ENCODE data around the gene PRKAB1. TPM values are rescaled to one million over a fixed set of nuclear protein-coding genes. Genes with fewer than 3 reads are reported as not detected.
"Not testable (repeated sequence)": the region's sequence is repeated elsewhere in the genome, so short reads cannot be mapped to it uniquely, and the experiment has no call there.

PRKAB1 gene
- total and polyA plus RNA-seq, 2 experiments from 2014 or later = 35.8 to 184 TPM

DNA sequence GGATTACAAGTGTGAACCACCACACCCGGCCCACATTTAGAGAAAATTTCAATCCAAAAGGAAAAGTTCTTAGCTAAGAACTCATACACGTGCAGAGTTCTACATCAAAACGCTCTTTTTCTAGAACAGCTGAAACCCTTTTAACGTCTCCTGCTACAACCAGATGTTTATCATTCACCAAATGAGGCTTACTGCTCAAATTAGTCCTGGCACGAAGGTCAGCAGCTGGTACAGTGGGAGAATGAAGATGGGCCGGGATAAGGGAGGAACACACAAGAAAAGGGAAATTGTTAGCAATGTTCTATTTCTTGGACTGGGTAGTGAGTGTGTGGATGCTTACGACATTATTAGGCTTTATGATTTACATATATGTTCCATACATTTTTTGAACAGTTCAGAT lies 37.2 kb downstream of the PRKAB1 start:
- no peak overlapping the region for H3K4me3 ChIP-seq
- no peaks in the 10 kb centered on the region for H3K9me3 ChIP-seq (ENCODE audit: low read depth)
- no peak overlapping the region for H3K27ac ChIP-seq
- H3K36me3 ChIP-seq = no peaks in the 10 kb centered on the region
- no peak for TF ChIP-seq CTCF (IDR thresholded peaks at IDR 0.05; ENCODE audit: low read depth, low read length)
- no peaks in the 10 kb centered on the region for H3K4me1 ChIP-seq (ENCODE audit: low read depth)
- no peaks in the 10 kb centered on the region for H3K27me3 ChIP-seq
- DNase-seq (ENCODE audit: low read depth in 1 of 2, low spot score in 1 of 2) = no peak

DNA sequence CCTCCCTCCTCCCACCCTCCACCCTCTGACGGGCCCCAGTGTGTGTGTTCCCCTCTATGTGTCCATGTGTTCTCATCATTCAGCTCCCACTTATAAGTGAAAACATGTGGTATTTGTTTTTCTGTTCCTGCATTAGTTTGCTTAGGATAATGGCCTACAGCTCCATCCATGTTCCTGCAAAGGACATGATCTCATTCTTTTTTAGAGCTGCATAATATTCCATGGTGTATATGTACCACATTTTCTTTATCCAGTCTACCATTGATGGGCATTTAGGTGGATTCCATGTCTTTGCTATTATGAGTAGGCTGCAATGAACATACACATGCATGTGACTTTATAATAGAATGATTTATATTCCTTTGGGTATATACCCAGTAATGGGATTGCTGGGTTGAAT lies 38.5 kb downstream of the PRKAB1 start:
- not testable (repeated sequence) for H3K27ac ChIP-seq; H3K4me1 ChIP-seq (ENCODE audit: low read depth); H3K4me3 ChIP-seq; H3K27me3 ChIP-seq; H3K9me3 ChIP-seq (ENCODE audit: low read depth); H3K36me3 ChIP-seq; DNase-seq (ENCODE audit: low read depth in 1 of 2, low spot score in 1 of 2)

- no peak for DNase-seq (ENCODE audit: low read depth in 1 of 2, low spot score in 1 of 2)
- TF ChIP-seq CTCF (IDR thresholded peaks at IDR 0.05; ENCODE audit: low read depth, low read length) = no peak
- Histone ChIP-seq H3K27me3 (no peaks in the 10 kb centered on the region), H3K4me3 (no peak overlapping the region), H3K27ac (no peak overlapping the region), H3K9me3 (ENCODE audit: low read depth) (no peaks in the 10 kb centered on the region), H3K4me1 (ENCODE audit: low read depth) (no peaks in the 10 kb centered on the region), H3K36me3 (no peaks in the 10 kb centered on the region)
Observed at GRCh38 chr12:119710374-119710964, 42.5 kb downstream of the PRKAB1 start.

DNA sequence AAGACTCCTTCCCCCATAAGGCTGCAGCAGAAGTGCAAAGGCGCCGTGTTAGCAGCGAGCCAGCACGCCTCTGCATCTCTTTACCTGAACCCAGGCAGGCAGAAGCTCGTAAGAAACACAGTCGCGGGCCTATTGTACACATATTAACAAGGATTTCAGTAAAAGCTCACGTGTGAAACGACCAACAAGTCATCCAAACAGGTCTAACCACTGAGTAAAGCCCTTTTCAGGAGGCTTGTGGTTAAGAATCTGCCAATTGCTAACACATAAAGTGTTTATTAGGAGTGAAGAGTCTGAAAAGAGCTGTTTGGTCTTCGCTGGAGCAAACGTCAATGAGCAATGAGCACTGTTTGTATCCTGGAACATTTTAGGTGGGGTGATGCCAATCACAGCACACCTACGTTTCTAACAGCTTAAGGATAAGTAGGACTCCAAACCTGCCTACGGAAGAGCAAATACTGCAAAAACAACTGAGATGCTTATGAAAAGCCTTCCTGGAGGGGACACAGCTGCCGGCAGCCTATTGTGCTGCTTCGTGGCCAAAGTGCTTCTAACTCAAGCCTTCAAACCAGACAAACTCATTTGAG lies 43.1 kb downstream of the PRKAB1 start:
- no peaks in the 10 kb centered on the region for H3K27me3 ChIP-seq
- H3K9me3 ChIP-seq (ENCODE audit: low read depth) = no peaks in the 10 kb centered on the region
- no peak overlapping the region for H3K4me3 ChIP-seq
- no peak for DNase-seq (ENCODE audit: low read depth in 1 of 2, low spot score in 1 of 2)
- H3K36me3 ChIP-seq = no peaks in the 10 kb centered on the region
- no peak for TF ChIP-seq CTCF (IDR thresholded peaks at IDR 0.05; ENCODE audit: low read depth, low read length)
- no peaks in the 10 kb centered on the region for H3K4me1 ChIP-seq (ENCODE audit: low read depth)
- H3K27ac ChIP-seq = no peak overlapping the region

GRCh38 chr12:119711693-119712092 lies 43.8 kb downstream of the PRKAB1 start:
- H3K27ac ChIP-seq = no peak overlapping the region
- H3K4me1 ChIP-seq (ENCODE audit: low read depth) = no peaks in the 10 kb centered on the region
- no peaks in the 10 kb centered on the region for H3K36me3 ChIP-seq
- H3K9me3 ChIP-seq (ENCODE audit: low read depth) = no peaks in the 10 kb centered on the region
- DNase-seq (ENCODE audit: low read depth in 1 of 2, low spot score in 1 of 2) = no peak
- H3K4me3 ChIP-seq = no peak overlapping the region
- H3K27me3 ChIP-seq = no peaks in the 10 kb centered on the region
- TF ChIP-seq CTCF (IDR thresholded peaks at IDR 0.05; ENCODE audit: low read depth, low read length) = no peak

- TF ChIP-seq CTCF (IDR thresholded peaks at IDR 0.05; ENCODE audit: low read depth, low read length) = no peak
- Histone ChIP-seq H3K27me3 (no peaks in the 10 kb centered on the region), H3K36me3 (no peaks in the 10 kb centered on the region), H3K27ac (no peak overlapping the region), H3K4me1 (ENCODE audit: low read depth) (no peaks in the 10 kb centered on the region), H3K4me3 (no peak overlapping the region), H3K9me3 (ENCODE audit: low read depth) (no peaks in the 10 kb centered on the region)
- DNase-seq (ENCODE audit: low read depth in 1 of 2, low spot score in 1 of 2) = no peak
Observed at GRCh38 chr12:119712721-119713120, 44.8 kb downstream of the PRKAB1 start.
